HG03469 (cell line): ENCODE measurements around the gene GFRA1.
"Not testable (repeated sequence)": the region's sequence is repeated elsewhere in the genome, so short reads cannot be mapped to it uniquely, and the experiment has no call there.

Experiments used
- ATAC-seq: cut with Tn5 transposase; IDR thresholded peaks from one replicate; pipeline ENCODE4 v1.9.1; 2021; ENCODE audit warnings: mild to moderate bottlenecking, moderate library complexity, moderate number of reproducible peaks; ENCODE audit not compliant: unreplicated experiment

The GFRA1 gene

GRCh38 chr10:116201670-116202430 is 71.2 kb downstream of the GFRA1 start:
- no peak for ATAC-seq

GRCh38 chr10:116201011-116201410 is 72.0 kb downstream of the GFRA1 start:
- no peak for ATAC-seq

DNA sequence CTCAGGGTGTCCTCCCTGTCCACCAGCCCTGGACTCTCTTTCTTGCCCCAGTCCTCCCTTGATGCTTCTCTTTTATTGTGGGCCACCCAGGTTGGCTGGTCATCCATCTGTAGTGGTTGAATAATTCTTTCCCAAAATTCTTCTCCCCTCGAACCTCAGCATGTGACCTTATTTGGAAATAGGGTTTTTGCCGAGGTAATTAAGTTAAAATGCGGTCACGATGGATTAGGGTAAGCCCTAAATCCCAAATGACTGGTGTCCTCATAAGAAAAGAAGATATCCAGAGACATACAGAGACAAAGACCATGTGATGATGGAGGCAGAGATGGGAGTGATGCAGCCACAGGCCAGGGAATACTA is 74.3 kb downstream of the GFRA1 start:
- no peak for ATAC-seq

- no peak for ATAC-seq
These were observed 74.9 kb downstream of the GFRA1 start for GRCh38 chr10:116197946-116198675.

- no peak for ATAC-seq
These were observed 77.4 kb downstream of the GFRA1 start for GRCh38 chr10:116195583-116195982.

GRCh38 chr10:116195039-116195438 is 78.0 kb downstream of the GFRA1 start:
- no peak for ATAC-seq

GRCh38 chr10:116194061-116194460 is 78.9 kb downstream of the GFRA1 start:
- no peak for ATAC-seq

DNA sequence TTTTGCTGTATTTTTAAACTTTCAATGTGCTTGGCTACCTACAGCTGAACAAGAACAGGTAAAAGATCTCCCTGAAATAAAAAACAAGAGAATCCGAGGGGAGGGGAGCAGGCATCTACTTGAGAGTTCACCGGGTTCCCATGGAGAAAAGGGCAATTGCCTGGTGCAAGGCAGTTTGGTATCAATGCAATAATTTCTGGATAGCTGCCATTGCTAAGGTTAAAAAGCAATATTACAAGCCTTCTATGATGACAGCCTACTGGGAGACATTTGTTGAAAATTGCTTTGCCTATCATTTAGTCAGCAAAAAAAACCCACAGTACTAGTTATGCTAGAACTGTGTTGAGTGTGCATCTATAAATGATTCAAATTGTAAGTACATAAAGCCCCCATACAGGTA is 82.1 kb downstream of the GFRA1 start:
- no peak for ATAC-seq

DNA sequence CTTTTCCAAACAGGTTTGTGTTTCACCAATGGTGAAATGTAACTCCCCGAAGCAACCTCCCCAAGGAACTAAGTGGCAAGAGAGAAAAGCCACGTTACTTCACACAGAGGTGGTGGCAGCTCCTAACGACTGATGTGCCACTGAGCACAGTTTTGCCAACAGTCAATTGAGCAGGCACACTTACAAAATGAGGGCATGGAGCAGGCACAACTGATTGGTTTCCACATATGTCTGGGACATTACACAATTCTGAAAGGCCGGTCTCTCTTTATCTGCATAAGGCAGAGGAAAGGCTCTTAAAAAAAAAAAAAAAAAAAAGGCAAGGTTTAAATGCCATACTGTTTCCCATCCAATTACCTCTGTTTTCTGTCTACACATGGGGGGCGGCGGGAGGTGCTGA is 86.7 kb downstream of the GFRA1 start:
- no peak for ATAC-seq

GRCh38 chr10:116185199-116185867 is 87.7 kb downstream of the GFRA1 start:
- ATAC-seq = no peak

- ATAC-seq = no peak
These were observed 88.6 kb downstream of the GFRA1 start for GRCh38 chr10:116184512-116184794.

DNA sequence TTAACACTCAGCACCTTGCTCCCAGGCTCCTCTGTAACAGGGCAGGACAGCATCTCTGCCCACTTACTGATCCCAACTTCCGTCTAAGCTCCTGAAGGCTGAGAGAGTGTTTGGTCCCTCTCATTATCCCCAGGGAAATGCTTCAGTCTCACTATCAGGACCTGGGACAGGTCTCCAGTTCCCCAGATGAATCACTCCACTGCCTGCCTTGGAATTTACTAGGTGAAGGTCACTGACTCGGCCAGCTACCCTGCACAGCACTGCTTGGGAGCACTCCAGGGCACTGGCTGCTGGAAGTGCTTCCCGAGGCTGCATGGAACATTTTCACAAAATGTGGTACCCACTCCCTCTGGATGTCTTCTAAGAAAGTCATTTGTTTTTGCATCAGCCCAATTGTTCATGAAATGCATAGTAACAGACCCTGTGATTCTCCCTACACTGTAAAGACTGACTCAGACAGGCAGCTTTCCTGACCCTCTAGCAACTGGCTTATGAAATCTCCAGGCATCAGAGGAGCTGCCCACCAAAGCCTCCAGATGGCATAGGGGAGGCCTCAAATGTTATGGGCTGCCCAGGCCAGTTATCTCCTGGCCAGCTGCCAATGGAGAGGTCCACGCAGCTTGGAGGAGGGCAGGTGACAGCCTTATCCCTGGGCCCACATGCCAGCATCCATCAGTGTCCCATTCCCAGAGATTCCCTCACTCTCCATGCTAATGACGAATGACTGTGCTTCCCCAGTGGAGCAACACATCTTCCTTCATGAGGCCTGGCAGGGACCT is 89.1 kb downstream of the GFRA1 start:
- ATAC-seq = no peak

- ATAC-seq = no peak
These were observed 90.6 kb downstream of the GFRA1 start for GRCh38 chr10:116182426-116182825.

- ATAC-seq = no peak
These were observed 94.9 kb downstream of the GFRA1 start for GRCh38 chr10:116178086-116178605.

DNA sequence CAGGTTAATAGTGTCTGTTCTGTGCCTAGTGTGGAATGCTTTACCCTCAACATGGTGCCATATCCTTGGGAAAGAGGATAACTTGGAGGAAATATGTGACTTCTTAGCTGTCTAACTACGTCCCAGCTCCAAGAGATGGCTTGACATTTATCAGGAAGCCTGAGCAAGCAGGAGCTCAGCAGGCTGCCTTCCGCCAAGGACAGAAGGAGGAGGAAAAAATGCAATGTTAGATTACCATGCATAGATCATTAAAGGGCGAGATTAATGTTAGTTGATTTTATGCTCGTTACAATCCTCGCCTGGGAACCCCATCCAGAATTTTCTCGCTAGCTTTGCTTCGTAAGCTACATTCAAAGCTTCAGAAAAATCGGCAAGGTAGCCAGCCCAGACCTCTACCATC is 97.8 kb downstream of the GFRA1 start:
- no peak for ATAC-seq

DNA sequence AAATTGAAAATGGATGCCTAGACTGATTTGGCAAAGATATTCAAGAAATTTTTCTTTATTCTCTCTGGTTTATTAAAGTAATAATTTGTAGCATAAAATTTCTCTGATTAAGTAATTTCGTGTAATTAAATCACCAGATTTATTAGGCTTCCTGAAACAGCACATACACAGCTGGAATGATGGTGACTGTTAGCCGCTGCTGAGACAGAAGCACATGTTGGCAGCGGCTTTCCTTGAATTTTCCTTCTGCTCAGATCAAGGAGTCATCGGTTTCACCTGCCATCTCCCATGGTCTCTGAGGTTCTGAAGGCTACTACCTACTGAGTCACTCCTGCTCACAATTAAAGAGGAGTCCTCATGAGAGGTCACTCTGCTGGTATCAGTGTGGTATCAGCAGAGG is 101.5 kb downstream of the GFRA1 start:
- no peak for ATAC-seq

GRCh38 chr10:116170815-116171250 is 102.2 kb downstream of the GFRA1 start:
- no peak for ATAC-seq

DNA sequence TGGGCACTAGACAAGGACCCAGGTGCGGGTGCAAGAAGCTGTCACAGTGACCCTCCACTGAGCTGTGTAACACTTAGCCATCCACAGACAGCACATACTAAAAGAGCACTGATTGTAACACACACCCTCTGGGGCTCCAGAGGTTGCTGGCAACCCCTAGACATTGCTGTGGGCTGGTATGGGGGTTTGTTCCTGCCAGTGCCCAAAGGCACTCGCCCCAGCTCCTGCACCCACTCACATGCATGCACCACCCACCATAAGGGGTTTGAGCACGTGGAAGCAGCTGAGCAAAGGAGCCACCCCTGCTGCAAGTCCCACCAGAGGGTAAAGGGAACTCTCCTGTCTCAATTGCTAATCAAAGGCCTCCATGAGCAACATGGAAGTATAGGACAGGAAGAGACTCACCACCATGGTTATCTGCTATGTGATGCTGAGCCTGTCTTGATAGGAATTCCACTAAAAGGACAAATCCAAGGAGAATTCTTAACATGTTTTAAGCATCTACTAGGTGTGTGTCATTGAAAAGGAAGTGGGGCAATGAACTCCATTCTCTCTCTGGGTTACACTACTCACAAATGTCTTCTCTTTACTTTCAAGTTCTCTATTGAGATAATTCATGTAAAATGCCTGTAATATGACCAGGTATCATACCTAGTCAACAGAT is 103.1 kb downstream of the GFRA1 start:
- ATAC-seq = no peak

GRCh38 chr10:116168745-116169144 is 104.3 kb downstream of the GFRA1 start:
- ATAC-seq = no peak

DNA sequence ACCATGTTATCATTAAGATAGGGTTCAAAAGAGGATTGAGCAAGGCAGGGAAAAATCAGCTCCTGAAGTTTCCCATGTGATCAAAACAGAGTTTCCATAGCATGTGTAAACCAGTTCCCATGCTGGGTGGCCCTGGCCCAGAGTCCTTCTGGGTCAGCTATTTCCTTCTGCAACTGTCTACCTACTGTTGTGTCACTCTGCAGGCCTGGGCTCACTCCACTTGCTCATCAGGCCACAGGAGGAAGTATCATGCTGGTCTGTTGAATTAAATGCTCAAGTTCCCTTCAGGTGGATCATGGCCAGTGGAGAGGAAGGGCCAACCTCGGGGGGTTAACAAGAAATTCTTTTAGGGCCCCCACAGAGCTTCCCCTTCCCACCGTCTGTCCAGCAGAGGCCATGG is 104.7 kb downstream of the GFRA1 start:
- ATAC-seq = no peak

DNA sequence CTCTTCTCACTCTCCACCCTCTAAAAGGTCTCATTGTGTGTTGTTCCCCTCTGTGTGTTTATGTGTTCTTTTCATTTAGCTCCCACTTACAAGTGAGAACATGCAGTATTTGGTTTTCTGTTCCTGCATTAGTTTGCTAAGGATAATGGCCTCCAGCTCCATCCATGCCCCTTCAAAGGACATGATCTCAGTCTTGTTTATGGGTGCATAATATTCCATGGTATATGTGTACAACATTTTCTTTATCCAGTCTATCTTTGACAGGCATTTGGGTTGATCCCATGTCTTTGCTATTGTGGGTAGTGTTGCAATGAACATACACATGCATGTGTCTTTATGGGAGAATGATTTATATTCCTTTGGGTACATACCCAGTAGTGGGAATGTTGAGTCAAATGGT is 107.1 kb downstream of the GFRA1 start:
- ATAC-seq = not testable (repeated sequence)
